HG02759 (cell line): ENCODE data around the gene ITGA11.

Experiments
- ATAC-seq: cut with Tn5 transposase; IDR thresholded peaks from one replicate; pipeline ENCODE4 v1.9.1; 2021; ENCODE audit warnings: mild to moderate bottlenecking, moderate library complexity; ENCODE audit not compliant: unreplicated experiment

The ITGA11 gene

DNA sequence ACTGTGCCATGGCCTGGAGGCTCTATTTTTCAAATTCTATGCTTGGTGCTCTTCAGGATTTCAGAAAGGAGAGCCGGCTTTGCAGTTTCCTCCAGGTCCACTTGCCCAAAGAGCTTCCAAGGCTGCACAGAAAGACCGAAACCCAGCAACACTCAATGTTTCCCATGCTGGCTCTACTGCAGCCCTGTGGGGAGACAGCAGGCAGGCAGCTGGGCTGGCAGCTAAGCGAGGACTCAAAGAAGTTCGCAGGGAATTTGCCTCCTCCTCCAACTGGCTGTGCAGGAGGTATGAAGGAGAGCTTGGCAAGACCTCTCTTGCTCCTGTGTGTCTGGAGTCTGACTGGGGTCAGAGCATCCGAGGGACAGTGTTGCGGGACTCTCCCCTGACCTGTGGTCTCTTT is 17.4 kb upstream of the ITGA11 start:
- ATAC-seq: no peak

DNA sequence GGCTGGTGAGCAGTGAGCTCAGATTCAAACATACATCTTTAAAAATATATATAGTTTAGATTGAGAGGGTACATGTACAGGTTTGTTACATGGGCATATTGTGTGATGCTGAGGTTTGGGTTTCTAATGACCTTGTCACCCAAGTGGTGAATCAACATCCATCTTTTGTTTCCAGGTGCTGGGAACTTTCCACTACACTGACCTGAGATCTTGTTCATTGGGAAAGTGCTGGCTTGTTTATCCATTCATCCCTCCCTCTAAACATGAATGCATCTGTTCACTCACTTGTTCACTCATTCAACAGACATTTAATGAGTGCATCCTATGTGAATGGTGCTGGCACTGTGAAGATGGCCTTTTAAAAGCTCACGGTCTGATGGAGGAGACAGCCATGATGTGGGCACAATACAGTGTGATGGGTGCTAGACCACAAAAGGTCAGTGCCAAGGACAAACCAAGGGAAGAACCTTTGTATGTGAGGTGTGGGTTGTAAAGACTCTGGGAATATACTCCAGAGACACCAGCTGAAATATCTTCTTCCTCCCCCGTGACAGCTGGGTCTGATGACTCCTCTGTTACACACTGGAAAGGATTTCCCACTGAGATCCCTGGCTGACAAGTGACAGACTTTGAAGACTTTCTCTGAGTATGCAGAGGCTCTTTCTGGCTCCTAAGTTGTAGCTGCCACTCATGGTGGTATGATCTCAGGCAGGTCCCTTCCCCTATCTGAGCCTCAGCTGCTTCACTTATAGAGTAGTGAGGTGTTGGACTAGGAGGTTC is 16.2 kb upstream of the ITGA11 start:
- no peak for ATAC-seq

DNA sequence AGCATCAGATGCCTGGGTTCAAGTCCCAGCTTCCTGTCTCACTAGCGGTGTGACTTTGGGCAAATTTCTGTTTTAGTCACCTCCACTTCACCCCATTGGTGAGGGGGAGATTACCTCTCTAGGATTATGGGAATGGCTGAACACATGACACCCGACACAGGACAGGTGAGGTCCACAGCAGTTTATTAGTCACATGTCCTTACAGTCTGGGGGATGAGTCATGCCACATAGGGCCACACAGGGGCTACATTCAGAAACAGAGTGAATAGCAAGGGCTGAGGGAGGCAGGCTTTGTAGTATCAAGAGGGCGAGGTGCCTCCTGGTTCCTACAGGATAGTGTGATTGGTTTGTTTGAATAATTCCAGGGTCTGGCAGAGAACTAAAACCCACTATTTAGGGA is 15.2 kb upstream of the ITGA11 start:
- no peak for ATAC-seq

DNA sequence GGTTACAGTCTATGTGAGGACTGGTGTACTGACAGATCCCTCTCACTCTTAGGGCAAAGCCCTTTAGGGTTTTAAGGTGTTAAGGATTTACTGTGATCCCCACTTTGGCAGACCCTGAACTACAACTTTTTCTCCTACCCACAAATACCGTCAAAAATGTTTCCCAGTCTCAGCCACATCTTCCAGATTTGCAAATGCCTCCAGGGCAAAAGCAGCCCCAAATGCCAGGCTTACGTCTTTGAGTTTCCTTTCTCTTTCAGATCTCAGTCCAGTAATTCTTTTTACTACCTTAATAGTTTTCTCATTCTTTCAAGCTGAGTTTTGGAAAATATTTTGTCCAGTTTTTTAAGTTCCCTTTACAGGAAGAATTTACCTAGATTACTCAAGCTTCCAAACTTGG is 13.4 kb upstream of the ITGA11 start:
- ATAC-seq: no peak

DNA sequence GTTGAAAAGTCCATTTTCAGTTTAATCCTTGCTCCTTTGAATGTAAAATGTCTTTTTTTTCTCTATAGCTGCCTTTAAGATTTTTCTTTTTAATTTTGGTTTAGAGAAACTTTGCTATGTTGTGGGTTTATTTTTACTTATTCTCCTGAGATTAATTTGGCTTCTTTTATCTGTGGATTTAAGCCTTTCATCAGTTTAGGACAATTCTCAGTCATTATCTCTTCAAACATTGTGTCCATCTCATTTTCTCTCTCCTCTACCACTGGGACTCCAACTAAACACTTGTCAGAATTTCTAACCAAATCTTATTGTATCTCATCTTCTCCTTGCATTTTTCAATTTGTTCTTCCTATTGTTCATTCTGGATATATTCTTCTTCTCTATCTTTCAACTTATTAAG is 12.4 kb upstream of the ITGA11 start:
- ATAC-seq: no peak

DNA sequence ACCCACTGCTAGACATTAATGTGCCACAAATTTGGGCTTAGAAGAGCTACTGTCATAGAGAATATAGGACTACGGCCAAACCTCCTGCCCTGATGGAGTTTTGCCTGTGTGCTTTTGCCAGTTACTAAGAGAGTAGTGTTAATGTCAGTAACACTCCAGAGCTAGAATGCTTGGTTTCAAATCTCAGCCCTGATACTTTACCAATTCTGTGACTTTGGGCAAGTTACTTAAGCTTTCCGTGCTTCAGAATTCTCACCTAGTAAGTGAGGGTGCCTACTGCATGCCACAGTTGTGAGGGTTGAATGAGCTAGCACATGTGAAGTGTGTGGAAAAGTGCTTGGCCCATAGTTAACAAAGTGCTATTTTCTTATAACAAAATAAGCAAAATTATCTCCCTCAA is 10.9 kb upstream of the ITGA11 start:
- no peak for ATAC-seq

DNA sequence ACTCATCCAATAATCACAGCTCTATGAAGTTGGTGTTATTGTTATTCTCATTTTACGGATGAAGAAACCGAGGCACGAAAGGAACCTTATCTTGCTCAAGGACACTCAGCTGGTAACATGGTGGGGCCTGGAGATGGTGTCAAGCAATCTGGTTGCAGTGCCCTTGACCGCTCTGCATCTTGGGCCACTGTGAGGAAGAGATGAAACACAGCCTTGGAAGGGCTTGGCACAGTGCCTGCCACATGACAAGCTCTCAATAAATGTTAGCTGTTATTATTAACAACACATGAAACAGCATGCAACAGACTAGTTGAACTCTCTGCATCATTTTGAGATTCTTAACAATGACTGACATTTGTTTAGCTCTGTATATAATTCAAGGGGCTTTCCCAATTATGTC is 10.1 kb upstream of the ITGA11 start:
- no peak for ATAC-seq

DNA sequence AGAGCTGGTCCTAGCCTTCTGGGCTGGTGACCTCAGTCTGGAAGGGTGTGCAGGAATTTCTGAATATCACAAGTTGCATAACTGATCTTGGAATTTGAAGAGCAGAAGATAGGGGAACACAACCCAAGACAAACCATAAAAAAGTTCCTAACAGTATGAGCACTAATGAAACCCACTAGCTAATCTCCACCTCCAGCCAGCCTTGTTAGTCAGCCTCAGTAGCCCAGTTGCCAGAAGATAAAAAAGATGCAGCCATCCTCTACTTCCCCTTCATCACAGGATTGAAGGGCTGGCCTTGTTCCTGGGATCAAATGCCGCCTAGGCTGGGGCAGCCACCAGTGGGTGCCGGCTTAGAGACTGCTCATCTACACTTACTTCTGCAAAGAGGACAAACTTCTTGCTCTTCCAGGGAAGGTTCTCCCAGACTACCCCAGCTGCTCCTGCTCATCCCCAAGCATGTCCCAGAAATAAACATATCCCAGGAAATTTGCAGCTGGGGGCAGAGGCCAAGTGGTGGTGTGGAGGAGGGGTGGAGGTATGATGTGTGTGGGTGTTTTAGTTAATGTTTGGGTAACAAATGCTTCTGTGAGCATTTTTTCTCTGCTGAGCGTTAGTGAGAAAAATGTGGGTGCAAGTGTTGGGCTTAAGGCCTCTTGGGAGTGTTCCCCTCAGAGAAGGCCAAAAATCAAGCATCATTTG is 9.2 kb upstream of the ITGA11 start:
- ATAC-seq: no peak

DNA sequence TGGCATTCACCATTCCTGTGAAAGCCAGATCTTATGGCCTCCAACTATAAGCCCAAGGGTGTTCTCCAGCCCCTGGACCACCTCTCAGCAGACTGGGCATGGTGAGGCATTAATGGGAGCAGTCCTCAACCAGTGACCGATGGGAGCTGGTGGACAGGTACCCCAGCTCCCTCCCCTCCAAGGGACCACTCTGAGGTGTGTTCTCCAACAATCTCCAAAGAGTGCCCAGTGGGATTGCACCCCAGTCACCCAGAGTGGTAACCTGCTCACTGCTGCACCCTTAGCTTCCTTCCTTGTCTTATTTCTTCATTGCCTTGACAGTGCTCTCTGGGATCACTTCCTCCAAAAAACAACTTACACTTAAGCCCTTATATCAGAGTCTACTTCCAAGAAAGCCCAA is 8.2 kb upstream of the ITGA11 start:
- no peak for ATAC-seq

DNA sequence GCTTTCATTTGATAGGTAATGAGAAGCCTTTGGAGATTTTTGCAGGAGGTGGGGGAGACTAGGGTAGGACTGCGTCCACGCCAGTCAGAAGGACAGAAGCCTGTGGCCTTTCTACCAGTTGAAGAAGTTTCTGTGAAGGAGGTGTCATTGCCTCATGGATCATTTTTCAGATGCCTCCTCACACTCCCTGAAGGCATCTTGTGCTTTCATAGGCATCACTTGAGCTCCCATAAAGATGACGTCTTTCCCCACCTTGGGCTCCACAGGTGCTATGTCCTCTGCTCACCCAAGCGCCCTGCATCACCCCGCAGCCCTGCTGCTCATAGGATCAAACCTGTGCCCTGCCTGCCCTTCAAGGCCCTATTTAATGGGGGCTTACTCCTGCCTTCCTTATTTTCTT is 7.5 kb upstream of the ITGA11 start:
- no peak for ATAC-seq

DNA sequence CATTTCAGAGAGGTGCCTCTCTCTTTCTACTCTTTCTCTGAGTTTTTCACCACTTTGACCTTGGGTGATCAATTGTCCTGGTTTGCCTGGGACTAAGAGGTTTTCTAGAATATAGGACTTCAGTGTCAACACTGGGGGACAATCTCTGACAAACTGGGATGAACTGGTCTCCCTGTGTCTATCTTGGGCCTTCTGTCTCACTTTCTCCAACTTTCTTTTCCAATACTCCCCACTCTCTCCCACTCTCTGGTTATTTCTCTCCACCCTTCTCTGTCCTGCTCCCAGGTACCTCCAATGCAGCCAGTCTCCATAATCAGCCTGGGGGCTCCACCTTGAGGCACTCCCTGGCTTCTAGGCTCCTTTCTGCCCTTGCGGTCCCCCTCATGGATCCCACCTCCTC is 4.7 kb upstream of the ITGA11 start:
- ATAC-seq: no peak

DNA sequence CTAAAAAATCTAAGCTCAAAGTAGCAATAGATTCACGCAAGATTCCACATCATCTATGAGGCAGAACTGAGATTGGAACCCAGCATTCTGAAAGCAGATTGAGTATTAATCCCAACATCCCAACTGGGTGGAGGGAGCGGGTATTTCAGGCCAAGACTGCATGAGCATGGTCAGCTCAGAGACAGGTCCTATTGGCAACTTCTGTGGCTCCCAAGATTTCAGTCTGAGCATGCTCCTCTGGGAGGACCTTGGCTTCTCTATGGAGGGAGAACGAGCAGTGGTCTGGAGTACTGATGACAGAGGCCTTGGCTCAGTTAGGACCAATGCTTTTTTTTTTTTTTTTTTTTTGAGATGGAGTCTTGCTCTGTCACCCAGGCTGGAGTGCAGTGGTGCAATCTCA is 4.0 kb upstream of the ITGA11 start:
- ATAC-seq: no peak

DNA sequence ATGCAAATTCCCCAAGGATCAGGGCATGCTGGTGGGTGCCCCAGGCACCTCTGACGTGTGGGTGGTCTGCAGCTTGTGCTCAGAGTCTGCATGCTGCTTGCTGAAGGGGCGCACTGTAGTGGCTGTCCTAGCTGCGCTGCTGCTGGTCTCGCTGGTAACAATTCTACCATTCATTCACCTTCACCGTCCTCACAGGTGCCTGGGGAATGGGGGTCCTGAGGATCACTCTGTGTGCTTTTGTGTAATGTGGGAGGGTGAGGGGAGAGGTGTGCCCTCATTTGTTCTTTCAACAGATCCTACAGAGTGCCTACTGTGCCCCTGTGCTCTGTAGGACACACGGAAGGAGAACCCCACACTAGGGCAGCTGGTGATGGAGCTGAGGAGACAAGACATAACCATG is 2.1 kb upstream of the ITGA11 start:
- no peak for ATAC-seq

DNA sequence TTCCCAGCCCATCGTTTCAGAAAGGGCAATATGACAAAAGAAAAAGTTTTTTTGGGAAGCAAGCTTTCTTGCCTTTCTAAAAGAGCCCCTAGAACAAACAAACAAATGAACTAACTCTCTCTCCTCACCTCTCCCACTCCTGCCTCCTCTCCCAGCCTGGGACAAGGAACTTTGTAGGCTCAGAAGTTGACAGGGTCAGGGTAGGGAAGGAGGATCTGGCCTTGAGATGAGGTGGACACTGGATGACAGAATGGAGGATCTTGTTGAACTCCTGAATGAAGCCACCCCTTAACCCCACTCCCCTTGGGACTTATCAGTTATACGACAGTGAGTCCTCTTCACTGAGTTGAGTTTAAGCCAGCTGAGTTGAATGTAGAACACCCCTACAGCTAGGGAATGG is 1.6 kb upstream of the ITGA11 start:
- no peak for ATAC-seq

DNA sequence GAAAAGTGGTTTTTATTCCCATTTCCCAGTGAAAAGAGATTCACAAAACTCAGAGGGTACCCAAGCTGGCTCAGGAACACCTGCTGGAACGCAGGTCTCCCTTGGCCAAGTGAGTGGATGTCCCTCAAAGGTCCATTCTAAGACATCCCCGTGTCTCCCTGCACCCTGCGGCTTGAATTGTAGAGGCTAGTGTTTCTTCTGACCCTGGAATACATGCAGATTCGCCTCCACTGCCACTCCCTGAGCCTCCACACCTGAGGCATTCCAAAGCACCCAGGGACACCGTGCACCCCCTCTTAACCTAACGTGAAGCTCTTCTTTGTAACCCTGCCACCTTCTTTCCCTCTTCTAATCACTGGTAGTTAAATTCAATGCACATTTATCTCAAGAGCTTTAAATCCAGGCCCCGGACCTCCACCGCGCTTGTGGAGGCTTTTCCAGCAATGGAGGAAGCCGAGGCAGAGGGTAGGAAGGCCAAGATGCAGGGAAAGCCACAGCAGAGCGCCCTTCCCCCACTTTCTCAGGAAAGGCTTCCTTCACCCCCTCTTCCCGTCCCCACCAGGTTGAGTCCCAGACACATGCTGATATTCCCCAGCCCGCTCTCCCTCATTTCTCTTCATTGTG is 590 bp upstream of the ITGA11 start:
- no peak for ATAC-seq

DNA sequence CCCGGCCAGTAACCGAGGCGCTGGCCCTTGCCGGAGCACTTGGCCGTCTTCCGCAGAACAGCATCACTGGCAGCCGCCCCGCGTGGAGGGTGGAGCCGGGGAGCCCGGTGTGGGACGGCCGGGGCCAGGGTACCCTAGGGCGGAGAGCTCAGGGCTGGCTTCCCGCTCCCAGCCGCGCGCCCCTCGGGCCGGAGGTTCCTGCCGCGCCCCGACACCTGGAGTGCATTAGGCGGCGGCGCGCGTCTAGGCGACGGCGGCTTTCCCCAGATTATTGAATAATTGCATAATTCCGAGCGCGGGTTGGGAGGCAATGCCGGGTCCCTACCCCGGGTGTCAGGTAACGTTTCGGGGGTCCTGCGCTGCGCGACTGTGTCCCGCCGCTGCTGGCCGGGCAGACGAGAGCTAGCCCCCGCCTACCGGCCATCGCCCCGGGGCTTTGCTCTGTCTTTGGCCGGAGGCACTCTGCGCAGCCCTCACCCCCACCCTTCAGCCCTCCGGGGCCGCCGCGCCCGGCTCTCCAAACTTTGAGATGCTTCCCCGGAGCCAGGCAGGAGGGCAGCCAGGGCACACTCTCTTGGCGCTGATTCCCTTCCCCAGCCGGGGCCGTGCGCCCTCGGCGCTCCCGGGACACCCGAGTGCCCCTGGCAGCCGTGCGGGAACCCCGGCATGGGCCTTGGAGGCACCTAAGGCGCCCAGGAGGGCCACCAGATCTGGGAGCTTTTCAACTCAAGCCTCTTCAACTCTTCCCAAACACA is 749 bp downstream of the ITGA11 start:
- no peak for ATAC-seq

DNA sequence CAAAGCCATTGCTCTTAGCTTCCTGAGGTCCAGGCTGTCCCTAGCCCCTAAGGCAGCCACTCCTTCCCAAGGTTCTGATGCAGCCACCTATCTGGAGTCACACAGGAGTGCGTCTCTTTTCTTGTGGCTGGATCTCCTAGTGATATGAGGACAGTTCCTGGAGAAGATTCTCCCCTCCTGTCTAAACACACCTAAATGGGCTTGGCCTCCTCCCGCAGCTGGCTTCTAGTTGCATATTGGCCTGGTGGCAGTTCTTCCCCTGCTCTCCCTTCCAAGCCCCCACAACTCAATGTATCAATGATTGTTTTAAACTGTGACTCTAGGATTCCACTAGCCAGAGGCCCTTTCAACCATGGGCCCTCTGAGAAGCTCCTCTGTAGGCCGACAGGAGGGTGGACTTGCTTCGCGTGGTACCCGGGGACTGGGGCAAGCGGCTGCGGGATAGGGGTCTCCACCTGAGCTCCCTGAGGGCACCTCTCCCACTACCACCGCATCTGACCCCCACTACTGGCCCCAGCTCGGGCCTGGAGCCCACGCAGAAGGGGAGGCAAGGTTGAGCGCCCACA is 1.4 kb downstream of the ITGA11 start:
- no peak for ATAC-seq

DNA sequence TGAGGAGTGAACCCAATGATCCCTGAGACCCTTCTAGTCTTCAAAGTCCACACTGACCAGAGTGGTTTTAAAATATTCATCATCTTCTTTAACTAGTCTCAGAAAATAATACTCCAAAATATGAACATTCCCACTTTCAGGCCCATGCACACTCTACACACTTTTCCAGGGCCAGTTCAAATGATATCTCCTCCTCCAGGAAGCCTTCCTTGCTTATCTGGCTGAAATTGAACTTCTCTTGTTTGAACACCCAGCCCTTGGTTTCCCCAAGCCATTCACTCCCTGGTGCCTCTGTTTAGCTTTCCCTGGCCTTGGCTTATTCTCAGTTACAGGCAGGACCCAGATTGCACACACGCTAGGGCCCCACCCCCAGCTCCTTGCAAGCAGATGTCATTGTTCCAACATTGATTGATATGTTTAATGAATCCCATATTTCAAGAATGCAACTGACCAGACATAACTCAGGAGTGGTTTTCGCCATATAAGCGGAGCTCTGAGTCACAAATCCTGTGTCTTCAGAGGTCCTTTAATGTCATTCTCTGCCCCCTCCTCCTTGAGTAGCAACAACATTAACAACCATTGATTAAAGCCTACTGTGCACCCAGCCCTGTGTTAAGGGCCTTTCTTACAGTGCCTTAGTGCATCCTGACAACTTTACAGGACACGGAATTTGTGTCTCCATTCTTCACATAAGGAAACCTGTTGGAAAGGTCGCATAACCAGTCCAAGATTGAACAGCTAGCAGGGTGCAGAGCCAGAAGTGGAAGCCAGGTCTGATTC is 2.1 kb downstream of the ITGA11 start:
- no peak for ATAC-seq

DNA sequence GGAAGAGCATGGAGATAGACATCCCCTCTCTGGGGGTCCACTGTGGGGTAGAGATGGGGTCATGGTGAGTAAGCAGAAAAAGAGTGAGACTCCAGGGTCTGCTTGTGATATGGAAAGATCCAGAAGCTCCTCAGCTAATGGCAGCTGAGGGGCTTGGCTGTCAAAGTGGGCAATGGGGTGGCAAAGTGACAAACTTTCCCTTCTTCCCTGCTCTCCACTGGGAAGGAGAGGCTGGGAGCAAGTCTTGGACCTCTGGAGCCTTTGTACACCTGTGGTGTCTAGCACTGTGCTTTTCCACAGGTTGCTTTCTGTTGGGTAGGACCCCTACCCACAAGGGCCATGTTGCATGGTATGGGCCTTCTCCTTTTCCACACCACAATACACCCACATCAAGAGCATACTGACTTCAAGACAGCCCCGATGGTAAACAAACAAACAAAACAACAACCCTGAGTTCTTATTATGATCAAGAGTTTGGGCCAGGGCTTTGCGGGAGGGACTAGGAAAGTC is 3.5 kb downstream of the ITGA11 start:
- no peak for ATAC-seq

DNA sequence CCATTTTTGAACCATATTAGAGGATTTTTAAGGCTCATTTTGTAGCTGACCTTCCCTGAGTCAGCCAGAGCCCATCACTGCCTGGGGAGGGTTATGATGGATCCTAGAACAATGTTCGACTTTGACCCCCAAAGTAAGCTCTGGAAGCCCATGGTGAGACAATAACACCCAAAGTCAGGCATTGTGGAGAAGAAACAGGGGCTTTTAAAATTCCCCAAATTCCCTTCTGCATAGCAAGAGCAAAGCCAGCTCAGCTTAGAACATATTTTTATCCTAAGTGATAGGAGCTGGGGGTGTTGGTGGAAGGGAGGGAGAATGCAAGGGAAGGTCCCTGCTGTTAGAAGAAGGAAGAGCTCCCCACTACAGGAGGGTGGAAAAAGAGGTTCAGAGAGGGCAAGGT is 4.0 kb downstream of the ITGA11 start:
- ATAC-seq: no peak
